GM21717 (cell line): Measurements from ENCODE around the gene ADAMTS14.

Experiments
- ATAC-seq: cut with Tn5 transposase; IDR thresholded peaks from one replicate; pipeline ENCODE4 v1.9.1; 2021; ENCODE audit warnings: mild to moderate bottlenecking, moderate library complexity; ENCODE audit not compliant: unreplicated experiment

Gene ADAMTS14

DNA sequence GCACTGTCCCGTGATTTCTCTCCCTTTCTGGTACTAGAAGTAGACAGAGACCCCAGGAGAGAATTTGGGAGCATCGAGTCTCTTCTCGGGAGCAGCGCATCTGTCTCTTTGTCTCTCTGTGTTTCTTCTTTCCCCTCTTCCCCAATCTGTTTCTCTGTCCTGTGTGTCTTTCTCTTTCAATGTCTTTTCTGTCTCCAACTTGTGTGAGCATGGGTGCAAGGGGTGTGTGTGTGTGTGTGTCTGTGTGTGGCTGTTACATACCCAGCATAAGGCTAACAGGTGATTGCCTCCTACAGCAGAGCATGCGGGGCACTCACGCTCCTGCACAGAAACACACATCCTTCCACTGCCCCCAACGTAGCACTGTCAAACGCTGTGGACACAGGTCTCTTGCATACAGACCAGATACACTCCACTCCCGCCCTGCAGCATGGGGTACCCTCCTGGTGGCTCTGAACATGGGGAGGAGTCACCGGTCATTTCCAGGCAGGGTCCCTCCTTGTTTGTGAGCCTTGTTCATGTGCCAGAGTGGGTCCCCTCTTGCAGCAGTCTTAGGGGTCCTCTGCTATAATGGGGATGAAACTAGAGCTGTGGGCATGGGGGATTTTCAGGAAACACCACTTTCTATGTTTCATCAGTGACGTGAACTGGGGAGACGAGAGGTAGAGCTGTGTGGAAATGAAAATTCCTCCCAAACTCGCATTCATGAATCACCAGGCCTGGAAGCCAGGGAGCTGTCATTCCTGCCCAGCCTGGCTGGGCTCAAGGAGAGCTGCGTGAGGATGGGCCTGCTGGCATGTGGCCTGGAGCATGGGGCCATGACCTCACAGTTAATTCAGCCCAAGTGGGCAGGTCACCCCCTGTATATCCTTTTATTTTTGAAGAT lies 980 bp downstream of the ADAMTS14 start:
- no peak for ATAC-seq

DNA sequence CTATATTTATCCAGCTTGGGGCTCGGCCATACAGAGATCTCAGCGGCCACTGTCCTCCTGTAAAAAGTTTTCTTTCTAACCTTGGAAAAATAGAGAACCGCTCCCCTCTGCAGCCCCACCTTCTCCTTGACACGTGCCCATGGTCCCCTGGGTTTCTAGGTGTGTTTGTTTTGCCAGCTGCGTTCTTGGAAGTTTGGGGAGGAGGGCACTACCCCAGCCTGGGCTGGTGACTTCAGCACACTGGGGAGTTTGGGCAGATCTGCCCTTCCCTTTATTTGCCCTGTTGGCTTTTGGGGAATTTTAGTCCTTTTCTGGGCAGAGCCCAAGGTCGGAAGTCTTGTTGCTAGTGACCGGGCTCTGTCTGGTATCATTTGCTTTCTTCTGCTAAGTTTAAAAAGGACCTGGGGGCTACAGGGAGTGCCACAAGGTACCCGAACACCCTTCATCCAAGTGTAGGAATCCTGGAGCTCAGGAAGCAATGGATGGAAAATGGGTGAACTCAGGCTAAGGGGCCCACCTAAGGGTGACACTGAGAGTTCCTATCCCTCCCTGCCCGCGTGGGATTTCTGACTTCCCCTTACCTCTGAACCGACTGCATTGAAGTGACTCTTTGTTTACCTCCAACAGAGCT lies 1.7 kb downstream of the ADAMTS14 start:
- ATAC-seq = no peak

DNA sequence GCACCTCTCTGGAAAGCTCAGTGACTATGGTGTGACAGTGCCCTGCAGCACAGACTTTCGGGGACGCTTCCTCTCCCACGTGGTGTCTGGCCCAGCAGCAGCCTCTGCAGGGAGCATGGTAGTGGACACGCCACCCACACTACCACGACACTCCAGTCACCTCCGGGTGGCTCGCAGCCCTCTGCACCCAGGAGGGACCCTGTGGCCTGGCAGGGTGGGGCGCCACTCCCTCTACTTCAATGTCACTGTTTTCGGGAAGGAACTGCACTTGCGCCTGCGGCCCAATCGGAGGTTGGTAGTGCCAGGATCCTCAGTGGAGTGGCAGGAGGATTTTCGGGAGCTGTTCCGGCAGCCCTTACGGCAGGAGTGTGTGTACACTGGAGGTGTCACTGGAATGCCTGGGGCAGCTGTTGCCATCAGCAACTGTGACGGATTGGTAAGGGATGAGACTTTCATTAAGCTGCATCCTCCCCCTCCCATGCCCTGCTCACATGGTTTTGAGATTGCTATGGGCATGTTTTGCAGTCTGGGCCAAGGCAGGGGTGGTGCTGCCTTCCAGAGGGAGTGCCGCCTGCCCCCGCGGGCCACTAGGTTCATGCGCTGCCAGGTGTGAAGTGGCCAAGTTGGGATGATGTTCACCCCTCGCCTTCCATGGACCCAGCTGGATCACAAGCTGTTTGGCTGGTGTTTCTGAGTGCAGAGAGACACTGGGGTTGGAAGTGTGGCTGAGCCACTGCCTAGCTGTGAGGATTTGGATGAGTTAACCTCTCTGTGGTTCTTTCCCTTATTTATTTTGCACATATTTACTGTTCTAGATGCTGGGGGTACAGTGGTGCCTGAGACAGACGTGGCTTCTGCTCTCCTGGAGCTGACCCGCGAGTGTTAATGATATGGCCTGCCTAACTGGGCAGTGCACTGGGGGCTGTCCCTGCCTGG lies 2.5 kb downstream of the ADAMTS14 start:
- ATAC-seq = no peak

DNA sequence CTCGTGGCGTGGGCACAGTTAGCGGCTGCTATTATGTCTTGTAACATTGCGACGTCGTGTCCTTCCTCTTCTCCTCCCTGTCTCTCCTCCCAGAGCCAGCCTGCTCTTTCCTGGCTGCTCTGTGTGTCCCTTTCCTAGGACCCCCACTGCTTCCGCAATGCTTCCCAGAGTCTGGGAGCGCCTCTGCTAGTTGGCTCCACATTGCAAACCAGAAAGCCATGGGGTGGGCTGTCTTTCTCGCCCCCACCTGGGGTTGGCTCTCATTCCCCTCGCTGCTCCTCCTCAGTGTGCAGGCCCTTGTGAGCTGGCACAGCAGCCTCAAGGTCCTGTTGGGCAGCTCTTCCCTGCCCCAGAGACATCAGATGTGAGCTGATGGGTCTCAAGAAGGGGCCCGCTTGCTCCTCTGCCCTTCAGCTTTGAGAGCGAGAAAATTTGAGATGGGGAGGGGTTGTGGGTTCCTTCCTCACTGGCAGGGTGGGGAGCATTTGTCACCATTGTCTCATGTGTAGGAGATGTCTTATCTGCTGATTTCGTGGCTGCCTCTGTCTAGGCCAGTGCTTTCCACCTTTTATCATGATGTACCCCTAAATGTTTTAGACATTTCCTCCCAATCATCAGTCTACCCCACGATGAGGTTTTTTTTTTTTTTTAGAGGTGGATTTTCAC lies 3.3 kb downstream of the ADAMTS14 start:
- no peak for ATAC-seq

DNA sequence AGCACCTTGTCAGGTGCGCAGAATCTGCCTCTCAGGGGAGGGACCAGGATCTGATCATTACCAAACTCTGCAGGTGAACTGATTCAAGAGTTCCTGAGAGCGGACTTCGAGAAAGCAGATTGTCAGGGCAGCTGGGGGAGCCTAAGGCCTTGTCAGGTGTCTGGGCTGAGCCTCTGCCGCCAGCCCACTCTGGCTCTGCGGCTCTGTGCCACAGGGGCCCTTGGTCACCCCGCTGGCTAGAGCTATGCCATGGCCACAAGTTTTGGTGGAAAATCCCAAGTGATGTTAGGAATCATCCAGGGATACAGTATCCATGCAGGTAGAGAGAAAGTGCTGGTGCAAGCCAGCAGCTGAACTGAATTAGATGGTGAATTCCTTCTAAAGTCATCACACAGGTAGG lies 4.2 kb downstream of the ADAMTS14 start:
- ATAC-seq = no peak

DNA sequence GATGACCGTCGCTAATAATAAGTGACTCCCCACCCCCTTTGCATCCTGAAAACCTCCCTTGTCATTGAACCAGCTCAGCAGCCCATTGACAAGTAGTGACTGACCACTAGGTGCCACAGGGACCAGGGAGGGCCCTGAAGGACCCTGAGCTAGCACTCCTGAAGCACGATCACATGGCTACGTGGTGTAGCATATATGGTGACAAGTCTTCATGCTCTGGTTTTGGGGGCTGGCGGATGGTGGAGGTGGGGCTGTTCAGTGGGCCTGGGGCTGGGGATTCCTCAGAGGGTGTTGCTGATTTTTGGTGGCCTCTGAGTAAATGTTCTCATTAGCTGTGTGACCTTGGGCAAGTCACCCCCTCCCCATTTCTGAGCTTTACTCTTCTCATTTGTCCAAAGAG lies 4.7 kb downstream of the ADAMTS14 start:
- no peak for ATAC-seq

DNA sequence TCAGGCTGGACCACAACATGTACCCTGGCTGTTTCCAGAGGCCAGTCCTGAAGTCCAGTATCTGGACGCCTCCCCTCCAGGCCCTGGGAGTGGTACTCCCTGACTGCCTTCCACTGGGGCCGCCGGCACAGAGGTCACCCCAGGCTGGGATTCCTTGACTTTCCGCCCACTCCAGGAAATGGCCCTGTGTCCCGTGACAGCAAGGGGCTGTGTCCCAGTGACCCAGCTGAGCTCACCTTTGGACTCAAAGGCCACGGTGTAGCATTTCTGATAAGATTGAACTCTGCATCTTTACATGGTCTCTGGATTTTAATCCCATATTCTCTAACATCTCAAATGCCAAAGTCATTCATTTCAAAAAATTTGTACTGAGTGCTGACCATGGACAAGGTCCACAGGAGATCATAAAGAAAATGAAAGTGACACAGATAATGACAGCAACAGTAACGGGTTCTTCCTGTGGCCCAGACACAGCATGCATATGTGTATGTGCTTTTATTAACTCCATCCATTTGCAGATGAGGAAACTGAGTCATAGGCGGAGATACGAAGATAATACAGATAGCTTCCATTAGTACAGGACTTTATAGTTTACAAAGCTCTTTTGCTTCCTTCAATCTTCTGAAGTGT lies 5.4 kb downstream of the ADAMTS14 start:
- ATAC-seq = no peak

DNA sequence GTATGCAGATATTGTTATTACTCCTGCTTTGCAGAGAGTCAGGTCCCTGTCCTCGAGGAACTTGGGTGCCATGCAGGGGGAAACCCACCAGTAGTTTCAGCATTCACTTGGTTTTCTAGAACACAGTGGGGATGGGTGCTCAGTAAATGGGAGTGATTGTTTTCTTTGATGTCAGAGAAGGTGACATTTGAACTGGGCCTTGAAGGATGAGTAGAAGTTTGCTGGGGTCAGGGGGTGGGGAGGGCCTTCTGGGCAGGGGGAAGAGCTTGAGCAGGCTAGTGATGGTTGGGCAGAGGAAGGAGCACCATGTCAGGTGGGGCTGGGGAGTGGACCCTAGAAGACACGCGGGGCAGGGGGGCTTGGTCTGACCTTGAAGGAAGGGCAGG lies 5.9 kb downstream of the ADAMTS14 start:
- ATAC-seq = no peak

DNA sequence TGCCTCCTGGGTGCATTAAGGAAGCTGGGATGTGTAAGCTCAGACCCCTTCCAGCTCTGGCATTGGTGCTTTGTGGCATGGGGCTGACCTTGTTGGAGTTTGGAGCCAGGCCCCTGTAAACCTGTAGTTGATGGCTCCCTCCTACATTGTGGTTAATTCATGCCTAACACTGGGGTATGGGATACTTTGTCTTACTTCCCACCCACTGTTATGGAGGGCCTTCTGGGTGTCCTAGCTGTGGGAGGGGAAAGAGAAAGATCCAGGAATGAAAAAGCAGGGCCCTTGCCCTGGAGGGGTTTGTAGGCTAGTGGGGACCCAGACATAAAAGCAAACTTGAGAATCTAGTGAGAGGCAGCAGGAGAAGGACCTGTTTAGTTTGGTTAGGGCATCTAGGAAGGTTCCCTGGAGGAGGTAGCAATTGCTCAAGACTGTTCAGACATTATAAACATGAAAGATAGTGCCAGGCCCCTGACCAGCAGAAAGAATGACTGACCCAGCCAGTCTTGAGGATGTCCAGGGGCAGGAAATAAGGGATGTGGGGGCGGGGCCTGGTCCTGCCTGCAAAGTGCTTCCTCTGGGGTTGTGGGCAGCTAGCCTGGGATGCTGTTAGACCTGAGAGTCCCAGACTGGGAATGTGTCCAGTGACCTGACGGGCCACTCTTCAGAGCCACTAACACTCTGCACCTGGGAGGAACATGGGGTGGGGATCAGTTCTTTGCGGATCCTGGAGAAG lies 6.6 kb downstream of the ADAMTS14 start:
- ATAC-seq = no peak

DNA sequence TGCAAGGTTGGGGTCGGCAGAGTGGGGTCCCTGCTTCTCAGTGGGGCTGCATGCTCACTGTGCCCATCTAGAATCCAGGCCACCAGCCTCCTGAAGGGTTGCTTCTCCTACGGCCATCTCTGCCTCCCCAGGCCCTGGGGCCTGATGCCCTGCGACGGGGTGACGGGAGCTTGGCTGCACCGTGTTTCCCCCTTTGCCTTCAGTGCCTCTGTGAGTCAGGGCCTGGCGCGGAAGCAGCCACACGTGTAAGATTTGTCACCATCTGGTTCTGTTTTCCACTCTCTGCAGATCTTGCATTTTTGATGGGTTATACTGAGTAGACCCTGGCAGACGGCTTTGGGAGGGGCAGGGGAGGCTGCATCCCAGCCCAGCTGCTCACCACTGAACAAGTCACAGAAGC lies 7.2 kb downstream of the ADAMTS14 start:
- ATAC-seq = no peak

DNA sequence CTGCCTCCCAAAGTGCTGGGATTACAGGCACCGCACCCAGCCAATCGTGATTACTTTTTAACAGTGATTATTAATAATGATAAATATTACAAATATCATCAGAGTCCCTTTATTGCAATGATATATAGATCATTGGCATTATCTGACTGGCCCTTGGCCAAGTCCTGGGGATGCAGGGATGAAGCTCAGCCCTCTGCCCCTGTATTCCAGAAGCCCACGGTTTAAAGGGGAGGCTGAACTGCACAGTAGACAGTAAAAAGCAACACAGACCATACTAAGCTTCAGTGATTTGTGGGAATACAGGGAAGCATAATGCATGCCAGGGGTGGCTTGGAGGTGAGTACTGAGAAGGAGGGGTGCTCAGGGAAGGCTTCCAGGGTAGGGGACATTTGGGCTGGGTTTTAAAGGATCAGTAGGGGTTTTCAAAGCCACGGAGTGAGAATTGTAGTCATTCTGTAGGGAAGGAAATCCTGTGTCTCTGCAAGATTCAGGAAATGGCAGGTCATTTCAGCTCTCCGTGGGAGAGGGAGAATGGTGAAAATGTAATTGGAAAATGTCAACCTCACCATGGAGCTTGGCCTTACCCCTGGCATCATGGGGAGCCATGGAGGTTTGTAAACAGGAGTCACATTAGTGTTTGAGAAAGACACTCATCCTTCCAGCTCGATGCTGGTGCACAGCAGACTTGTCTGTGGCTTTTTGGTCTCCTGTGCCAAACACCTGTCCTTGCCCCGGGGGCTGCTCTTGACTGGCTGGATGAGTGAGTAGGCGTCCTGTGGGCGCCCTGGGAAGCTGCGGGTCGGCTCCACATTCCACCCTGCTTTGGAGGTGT lies 8.8 kb downstream of the ADAMTS14 start:
- ATAC-seq = no peak

DNA sequence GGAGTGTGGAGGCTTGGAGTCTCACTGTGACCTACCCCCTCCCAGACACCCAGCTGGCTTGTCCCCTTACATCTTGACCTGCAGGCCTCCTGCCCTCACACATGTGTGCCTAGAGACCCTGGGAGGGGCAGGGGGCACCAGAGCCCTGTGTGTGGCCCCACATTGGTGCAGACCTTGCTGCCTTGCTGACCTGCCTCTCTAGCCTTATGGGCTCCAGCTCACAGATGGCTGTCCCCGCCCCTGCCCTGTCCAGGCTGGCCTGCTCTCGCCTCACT lies 9.4 kb downstream of the ADAMTS14 start:
- no peak for ATAC-seq

DNA sequence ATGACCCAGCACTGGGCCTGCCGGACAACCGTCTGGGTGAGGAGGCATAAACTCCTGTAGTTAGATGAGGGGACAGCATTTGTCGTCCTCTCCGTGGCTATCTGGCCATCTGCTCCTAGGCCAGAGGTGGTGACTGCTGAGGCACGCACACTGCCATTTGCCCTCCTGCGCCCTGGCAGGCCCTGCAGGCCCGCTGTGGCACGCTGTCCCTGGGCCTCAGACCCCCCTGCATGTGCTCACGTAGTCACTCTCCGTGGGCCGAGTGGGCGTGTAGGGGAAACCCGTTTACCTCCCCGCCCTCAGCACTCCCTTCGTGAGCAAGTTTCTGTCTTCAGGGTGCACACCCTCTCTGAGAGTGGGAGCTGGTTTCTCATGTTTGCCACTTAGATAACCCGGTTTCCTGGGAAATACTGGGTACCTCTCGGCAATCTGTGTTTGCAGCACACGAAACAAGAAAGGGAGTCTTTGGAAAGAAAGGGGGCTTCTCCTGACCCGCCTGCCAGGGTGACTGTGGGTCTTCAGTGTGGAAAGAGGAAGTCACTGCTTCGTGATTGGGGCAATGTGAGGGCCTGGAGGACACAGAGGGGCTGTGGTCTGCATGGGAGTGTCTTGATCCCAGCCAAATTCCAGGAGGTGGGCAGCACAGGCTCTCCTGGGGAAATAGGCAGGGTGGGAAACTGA lies 10.8 kb downstream of the ADAMTS14 start:
- no peak for ATAC-seq

DNA sequence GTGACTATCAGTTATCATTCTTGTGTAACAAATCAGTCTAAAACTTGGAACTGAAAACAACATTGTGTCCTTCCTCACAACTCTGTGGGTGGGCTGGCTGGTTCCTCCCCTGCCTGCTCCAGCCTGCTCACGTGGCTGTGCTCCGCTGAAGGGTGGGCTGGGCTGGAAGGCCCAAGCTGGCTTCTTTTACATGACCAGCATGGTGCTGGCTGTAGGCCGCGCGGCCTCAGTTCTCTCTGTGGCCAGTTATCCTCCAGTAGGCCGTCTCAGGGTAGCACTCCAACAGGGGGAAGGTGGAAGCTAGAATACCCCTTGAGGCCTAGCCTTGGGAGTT lies 11.3 kb downstream of the ADAMTS14 start:
- no peak for ATAC-seq

DNA sequence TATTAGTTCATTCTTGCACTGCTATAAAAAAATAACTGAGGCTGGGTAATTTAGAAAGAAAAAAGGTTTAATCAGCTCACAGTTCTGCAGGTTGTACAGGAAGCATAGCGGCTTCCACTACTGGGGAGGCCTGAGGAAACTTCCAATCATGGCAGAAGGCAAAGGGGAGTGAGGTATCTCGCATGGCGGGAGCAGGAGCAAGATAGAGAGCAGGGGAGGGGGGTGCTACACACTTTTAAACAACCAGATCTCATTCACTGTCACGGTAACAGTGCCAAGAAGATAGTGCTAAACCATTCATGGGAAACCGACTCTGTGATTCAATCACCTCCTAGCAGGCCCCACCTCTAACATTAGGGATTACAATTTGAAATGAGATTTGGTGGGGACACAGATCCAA lies 11.6 kb downstream of the ADAMTS14 start:
- no peak for ATAC-seq

DNA sequence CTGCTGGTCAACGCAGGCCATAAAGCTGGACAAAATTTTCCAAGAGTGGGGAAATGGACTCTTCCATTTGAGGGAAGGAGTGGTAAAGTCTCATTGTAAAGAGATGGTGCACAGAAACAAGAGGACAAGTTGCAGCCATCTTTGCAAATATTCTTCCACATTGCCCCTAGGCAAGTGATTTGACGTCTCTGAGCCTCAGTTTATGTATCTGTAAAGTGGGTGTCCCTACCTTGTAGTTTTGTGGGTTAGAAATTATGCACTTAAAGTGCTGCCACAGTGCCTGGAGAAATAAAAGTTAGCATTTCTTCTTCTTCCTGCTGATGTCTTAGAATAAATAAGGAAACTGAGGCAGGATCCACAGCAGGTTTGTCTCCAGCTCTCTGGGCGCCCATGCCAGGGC lies 12.1 kb downstream of the ADAMTS14 start:
- ATAC-seq = no peak

DNA sequence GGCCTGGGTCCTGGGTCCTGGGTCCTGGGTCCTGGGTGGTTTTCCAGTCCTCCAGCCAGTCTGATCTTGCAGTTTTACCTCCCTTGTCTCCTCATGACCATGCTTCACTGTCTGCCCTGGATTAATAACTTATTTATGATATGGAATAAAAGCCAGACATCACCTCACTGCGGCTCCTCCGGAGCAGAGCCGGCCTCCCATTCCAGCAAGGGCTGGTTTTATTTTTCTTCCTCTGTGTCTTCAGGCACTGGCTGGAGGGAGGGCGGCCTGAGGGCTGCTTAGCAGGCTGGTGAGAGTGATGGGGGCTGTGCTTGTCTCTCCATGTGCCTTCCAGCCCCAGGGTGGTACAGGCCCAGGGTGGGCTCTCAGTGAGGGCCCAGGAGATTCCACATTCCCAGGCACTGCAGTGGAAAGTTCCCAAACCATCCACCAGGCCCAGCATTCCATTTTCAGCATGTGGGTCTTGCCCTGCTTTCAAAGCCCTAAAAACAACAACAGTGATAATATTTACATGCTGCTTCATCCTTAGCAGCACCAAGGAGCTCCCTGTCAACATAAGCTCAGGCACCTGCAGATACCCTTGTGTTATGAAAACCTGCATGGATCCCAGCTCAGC lies 12.6 kb downstream of the ADAMTS14 start:
- no peak for ATAC-seq

DNA sequence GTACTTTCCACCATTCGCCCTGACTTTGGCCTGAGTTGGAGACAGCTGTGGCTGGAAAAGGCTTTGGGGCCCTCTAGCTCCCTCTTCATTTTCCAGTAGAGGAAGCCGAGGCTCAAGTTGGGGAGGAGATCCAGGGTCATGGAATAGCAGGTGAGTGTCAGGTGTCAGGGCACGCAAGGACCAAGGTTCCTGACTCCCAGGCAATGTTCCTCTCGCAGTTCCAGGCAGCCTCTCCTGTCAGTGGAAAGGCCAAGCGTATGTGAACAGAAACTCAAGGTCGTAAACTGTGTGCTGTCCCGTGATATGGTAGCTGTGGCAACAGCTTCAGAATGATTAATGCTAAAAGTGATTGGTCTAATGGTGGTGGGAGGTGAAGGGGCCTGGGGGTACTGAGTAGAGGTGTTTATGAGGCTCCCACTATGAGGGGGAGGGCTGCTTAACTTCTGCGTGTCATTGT lies 13.2 kb downstream of the ADAMTS14 start:
- no peak for ATAC-seq
